NCI-H446 treated with DMSO at 0.1 percent for 48 hours (cell line): ENCODE measurements around the gene C1QL3.

Source experiments
- DNase-seq: peaks from one replicate; lab custom pipeline; 2025; lab: John Stamatoyannopoulos, UW

The C1QL3 gene

DNA sequence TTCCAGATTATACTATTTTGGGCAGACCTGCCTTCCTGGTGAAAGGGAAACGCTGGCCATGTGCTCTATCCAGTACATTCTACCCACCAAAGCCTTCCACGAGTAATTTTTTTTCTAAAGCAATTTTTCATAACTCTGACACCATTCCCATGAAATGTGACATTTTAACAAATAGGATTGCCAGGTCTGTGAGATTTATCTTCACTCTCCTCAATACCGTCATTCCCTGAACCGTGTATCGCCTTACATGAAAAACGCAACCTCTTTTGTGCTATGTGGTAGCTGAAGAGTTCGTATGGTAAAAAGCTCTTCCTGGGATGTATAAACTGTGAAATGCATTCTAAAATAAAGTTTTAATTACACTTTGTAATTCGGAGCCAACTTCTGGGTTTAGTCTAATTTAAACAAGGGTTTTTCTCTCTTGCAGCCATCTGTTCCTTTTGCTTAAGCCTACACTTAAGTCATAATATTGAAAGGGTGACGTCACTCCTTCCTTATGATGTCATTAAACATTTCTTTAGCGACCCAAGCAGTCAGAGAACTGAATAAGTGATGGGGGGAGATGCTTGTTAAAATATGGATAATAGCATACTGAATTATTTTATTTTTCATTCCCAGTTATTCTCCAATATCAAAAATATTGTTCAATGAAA lies 27.7 kb downstream of the C1QL3 start:
- no peak for DNase-seq

GRCh38 chr10:16491933-16492332 lies 29.7 kb downstream of the C1QL3 start:
- DNase-seq, result no peak

- no peak for DNase-seq
Observed at GRCh38 chr10:16490511-16490910, 31.2 kb downstream of the C1QL3 start.

DNA sequence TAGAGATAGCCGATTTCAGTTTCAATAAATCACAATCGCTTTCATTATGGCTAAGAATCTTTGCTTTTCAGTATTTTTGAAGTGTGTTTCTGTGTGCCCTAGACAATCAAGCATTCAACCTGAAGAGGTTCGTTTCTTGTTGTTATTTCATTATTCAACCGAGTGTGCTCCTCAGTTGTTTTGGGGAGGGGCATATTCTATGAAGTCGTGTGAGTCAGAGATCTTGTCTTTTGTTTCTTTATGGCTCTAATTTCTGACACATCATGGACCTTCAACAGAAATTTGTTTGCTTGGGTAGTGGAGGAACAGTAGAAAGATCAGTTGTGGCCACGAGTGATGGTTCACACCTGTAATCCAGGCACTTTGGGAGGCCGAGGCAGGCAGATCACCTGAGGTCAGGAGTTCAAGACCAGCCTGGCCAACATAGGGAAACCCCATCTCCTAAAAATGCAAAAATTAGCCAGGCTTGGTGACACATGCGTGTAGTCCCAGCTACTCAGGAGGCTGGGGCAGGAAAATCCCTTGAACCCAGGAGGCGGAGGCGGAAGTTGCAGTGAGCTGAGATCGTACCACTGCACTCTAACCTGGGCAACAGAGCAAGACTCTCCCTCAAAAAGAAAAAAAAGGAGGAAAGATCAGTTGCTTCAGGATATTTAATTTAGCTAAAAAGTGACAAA lies 38.3 kb downstream of the C1QL3 start:
- DNase-seq, result no peak

- no peak for DNase-seq
Observed at GRCh38 chr10:16481052-16481728, 40.5 kb downstream of the C1QL3 start.

DNA sequence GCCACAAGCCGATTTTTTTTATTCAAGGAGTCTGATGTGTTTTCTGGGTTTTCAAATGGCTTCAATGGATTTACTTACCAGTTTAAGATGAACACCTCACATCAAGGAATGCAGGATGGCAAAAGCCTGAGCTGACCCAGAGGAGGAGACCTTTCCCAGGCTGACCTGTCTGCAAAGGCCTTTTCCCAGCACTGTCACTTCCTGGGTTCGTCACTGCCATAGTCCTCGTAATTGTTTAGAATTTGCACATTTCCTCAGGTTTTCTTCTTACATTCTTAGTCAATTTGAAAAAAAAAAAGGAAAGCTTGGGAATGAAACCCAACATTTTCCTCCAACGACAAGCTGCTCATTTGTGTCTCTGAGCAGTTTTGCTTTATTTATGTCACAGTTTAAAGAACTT lies 42.9 kb downstream of the C1QL3 start:
- DNase-seq, result no peak

GRCh38 chr10:16477757-16478156 lies 43.9 kb downstream of the C1QL3 start:
- DNase-seq, result no peak

- DNase-seq, result no peak
Observed at GRCh38 chr10:16472828-16473227, 48.9 kb downstream of the C1QL3 start.

DNA sequence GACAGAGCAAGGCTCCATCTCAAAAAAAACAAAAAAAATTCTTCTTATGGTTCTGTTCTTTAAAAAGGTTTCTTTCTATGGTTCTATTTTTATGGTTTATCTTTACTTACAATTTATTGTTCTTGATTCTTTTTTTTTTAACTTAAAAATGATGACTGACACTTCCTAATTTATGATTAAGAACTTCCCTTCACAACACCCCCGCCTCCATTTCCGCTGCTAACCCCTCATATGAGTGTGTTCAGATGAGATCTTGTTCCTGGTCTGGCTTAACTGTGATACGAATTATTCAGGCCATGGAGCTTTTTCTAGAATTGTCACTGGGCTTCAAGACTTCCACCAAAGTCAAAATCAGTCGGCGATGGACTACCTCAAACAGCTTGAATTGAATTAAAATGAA lies 50.9 kb downstream of the C1QL3 start:
- DNase-seq, result no peak

DNA sequence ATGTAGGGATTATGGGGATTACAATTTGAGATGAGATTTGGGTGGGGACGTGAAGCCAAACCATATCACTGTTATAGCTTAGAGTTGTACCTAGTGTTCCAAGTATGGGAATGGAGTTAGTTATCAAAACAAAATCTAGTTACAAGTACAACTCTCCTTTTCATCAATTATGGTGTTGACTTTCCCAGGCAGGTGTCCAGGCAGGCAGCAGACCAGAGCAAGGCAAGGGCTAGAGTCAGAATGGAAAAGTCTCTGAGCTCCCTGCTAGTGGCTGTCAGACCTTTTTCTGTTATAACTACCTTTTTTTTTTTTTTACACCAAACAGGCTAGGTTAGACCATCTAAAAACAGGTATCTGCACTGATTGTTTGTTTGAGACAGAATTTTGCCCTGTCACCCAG lies 55.7 kb downstream of the C1QL3 start:
- no peak for DNase-seq
